Umbilical cord (tissue), 2 donors: Measurements from ENCODE around the gene IL25. TPM values are rescaled to one million over a fixed set of nuclear protein-coding genes. Genes with fewer than 3 reads are reported as not detected.
"Not testable (repeated sequence)": the region's sequence is repeated elsewhere in the genome, so short reads cannot be mapped to it uniquely, and the experiment has no call there.

Experiments used
- DNase-seq: peaks from one replicate; pipeline ENCODE4 v3.0.0-alpha.2; 2015; ENCODE audit warnings: low spot score
- total RNA-seq: library from RNA; depleted of rRNA; stranded (reverse); fragments of >200 nt; gene quantifications from one replicate; pipeline ENCODE4 v1.2.3, GENCODE V29; 2014; ENCODE audit warnings: low replicate concordance; ENCODE audit not compliant: insufficient read depth

The IL25 gene
- total RNA-seq, 1 donor from 2014 or later = not detected

DNA sequence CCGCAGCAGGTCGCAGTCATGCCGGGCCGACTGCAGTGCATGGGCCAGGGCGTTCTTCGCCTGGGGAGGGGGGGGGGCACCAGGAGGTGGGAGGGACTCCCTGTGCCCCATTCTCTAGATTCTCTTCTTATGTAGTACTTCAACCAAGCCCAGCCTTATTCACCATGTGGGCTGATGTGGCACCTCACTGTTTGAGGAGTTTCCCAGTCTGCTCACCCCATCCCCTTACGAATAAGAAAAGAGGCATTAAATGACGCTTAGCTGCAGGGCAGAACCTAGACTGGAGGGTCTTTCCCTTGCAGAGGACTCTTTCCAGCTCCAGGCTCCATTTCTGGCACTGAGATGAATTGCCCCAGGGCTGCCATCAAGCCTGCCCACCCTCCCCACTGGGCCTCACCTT, 16.4 kb downstream of the IL25 start:
- DNase-seq = no peak

DNA sequence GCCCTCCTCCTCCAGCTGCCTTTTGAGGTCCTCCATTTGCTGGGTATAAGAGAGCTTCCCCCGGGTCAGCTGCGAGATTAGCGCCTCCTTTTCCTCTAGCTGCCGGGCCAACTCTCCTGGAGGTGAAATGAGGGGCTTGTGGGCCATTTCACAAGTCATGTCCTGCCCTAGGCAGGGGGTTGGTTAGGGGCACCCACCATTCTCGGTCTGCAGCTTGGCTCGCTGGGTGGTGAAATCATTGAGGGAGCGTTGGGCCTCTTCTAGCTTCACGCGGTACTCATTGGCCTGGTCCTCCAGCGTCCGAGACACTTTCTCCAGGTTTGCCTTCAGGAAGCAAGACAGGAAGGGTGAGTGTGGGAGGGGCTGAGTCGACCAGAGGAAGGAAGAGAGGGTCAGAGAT, 16.8 kb downstream of the IL25 start:
- no peak for DNase-seq

DNA sequence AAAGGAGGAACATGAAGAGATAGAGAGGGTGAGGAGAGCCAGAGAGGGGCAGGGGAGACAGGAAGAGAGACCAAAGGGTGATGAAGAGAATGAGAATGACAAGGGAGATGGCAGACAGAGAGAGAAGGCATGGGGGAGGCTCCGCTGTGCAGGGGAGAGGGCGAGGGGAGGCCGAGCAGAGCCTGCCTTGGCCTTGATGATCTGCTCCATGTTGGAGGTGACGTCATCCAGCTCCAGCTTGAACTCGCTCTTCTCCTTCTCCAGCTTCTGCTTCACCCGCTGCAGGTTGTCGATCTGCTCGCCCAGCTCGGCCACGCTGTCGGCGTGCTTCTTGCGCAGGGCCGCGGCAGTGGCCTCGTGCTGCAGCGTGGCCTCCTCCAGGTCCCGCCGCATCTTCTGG, 17.3 kb downstream of the IL25 start:
- DNase-seq = not testable (repeated sequence)

DNA sequence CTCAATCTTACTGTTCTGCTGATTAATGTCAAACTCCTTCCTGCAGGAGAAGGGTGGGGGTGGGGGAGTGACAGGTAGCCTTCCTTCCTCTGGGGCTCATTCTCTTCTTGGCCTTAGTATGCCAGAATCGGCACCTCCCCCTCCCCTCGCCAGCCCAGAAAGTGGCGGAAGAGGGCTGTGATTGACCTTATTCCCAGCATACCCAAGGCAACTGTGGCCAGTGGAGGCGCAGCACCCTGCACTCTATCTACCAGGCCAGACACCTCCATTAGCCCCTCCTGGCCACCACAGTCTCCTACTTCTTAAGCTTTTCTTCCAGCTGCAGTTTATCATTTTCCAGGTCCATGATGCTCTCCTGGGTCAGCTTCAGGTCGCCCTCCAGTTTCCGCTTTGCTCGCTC, 20.0 kb downstream of the IL25 start:
- no peak for DNase-seq

DNA sequence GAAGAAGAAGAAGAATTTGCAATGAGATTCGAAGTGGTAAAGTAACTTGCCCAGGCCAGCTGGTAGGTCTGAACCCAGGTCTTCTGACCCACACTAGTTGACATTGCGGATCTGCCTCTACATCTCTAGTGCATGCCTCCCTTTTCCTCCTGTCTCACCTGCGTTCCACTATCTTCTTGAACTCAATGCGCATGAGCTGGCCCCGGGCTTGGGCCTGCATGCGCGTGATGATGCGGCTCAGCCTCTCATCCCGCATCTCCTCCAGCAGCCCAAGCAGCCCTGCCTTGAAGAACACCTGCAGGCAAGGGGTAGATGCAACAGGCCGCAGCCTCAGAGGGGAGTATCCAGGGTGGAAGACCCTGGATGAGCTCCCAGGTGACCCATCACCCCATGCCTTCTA, 23.5 kb downstream of the IL25 start:
- DNase-seq = no peak

DNA sequence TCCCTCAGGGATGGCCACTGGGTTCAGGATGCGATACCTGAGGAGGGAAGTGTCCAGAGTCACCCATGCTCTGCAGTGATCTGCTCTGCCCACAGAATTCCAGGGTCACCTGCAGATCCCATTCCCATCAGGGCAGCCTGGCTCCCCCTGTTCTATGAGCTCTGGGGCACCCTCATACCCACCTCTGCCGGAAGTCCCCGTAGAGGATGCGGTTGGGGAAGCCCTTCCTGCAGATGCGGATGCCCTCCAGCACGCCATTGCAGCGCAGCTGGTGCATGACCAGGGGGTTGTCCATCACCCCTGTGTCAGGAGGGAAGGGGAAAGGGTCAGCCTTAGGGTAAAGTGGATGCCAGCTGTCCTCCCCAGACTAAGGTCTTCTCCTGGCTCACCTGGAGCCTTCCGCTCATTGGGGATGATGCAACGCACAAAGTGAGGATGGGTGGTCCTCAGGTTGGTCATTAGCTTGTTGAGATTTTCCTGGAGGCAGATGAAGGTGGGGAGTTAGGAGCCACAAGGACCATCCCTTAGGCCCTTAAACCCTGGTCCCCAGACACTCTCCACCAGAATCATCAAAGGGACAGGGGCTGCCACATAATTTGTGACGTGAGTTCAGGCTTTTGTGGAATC, 24.3 kb downstream of the IL25 start:
- no peak for DNase-seq

DNA sequence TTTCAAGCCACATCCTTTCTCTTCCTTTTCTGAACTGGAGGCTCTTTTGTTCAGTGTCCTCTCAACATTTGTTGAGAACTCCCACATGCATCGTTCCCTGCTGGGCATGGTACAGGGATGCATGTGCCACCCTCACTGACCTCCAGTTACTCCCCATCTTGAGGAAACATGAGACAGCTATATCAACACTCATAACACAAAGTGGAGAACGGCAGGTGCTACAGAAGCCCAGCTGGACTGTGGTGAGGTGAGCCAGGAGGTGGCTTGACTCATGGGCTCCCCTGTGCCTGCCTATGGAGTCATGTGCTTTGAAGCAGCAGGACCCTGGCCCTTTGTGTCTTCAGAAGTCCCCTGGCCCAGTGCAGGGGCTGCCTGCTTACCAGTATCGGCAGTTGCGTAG, 25.7 kb downstream of the IL25 start:
- no peak for DNase-seq

DNA sequence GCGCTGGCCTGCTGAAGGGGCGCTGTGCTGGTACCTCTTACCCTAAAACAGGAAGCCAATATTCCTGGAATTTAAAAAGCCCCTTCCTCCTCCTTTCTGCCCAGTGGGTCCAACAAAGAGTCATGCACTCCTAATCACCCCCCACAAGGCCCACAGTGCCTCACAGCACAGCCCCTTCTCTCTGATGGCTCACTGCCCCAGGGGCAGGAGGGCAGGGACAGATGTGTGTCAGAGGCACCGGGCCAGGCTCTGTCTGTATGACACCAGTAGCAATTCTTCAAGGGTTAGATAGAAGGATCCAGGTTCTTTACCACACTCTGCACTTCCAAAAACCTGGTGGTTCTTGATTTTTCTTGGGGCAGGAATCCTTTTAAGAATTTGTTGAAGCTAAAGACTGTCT, 26.5 kb downstream of the IL25 start:
- DNase-seq = no peak

DNA sequence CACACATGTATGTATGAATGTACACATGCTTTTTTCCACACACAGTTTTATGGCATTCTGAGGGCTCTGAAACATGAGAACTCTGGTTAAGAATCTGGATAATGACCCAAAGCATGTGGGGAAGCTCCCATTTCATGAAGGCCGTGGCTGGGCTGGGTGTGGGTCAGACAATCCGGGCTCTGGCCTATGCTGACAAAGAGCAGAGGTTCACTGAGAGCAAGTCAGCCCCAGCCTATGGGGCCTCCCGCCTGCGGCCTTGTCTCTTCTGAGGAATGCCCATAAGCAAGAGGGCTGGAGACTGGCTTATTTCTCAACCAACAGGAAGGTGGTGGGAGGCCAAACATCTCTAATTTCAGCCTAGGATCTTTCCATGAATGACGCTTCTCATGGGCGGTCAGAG, 27.0 kb downstream of the IL25 start:
- DNase-seq = peak; percentile 93

DNA sequence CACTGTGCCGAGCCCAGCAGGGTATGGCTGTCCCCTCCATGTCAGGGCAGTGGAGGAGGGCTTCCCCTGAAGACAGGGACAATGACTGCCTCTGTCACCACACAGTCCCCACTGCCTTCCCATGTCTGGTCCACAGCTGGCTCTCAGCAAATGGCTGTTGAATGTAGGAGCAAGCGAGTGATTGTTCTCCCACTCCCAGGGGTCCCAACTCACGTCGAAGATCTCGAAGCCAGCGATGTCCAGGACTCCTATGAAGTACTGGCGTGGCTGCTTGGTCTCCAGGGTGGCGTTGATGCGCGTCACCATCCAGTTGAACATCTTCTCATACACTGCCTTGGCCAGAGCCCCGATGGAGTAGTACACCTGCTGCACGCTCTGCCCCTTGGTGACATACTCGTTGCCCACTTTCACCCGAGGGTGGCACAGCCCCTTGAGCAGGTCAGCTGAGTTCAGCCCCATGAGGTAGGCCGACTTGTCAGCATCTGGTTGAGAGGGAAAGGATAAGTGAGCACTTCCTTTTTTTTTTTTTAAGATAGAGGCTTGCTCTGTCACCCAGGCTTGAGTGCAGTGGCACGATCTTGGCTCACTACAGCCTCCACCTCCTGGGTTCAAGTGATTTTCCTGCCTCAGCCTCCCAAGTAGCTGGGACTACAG, 28.0 kb downstream of the IL25 start:
- not testable (repeated sequence) for DNase-seq

DNA sequence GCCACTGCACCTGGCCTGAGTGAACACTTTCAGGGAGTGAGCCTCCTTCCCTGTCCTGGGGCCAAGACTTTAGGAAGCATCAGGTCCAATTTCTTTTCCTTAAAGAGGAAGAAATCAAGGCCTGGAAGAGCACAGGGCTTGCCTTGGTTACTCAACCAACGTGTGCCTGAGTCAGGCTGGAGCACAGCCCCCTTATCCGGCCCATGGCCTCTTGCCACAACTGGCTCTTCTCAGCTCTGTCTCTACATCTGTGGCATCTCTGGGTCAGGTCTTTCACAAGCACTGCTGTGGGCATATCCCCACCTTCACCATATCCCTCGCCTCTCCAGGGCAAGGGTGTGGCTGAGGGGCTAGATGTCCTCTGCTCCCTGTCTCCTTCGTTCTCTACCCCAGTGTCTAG, 28.7 kb downstream of the IL25 start:
- DNase-seq = peak; percentile 18

DNA sequence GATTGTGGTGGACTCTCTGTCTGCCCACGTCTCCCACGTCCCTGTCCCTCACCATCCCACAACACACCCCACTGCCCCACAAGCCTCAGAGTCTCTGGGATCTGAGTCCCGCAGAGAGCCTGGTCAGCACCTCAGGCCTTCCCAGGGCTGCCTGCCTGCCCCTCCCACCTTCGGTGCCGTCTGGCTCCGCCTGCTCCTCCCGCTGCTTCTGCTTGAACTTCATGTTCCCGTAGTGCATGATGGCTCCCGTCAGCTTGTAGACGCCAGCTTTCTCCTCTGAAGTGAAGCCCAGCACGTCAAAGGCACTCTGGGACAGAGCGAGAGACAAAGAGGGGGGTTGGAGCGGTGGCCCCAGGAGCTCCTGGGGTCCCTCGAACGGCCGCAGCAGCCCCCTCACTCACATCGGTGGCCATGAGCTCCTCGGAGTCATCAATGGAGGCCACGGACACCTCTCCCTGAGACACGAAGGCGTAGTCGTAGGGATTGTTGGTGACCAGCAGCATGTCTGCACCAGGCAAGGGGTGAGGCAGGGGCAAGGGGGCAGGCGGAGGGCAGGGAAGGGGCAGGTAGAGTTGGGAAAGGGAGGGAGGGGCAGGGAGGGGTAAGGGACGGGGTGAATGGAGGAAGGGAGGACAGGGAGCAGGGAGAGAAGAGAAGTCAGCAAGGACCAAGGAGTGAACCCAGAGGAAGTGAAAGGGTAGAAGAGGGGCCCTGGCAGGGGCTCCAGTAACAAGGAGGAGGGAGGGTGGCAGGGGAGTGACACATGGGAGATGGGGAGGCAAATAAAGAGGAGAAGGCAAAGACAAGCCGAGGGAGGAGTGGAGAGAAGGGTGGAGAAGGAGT, 29.9 kb downstream of the IL25 start:
- DNase-seq = peak; percentile 19

DNA sequence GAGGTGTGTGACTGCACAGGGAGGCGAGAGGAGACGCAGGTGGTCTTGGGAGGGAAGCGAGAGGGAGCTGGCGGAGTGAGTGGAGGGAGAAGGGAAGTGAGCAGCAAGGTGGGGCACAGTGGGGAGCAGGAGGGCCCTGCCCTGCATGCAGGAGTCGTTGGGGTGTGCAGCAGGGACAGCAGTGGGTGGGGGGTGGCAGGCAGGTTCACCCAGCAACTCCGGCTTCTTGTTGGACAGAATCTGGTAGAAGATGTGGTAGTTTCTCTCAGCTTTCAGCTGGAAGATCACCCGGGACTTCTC, 30.5 kb downstream of the IL25 start:
- DNase-seq = no peak

DNA sequence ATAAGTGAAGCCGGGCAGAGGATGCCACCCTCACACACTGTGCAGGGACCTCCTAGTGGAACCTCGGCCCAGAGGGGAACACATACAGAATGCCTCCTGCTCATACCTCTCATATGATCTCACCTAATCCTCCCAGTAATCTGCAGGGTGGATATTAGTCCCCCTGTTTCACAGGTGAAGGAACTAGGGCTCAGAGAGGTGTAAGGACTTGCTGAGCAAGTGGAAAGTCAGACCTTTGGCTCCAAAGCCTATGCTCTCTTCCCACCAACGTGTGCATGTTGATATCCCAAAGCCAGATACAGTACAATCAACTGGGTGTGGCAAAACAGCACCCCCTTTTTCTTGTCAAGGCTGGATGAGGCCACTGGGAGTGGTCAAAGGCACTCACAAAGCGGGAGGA, 31.3 kb downstream of the IL25 start:
- DNase-seq = no peak

DNA sequence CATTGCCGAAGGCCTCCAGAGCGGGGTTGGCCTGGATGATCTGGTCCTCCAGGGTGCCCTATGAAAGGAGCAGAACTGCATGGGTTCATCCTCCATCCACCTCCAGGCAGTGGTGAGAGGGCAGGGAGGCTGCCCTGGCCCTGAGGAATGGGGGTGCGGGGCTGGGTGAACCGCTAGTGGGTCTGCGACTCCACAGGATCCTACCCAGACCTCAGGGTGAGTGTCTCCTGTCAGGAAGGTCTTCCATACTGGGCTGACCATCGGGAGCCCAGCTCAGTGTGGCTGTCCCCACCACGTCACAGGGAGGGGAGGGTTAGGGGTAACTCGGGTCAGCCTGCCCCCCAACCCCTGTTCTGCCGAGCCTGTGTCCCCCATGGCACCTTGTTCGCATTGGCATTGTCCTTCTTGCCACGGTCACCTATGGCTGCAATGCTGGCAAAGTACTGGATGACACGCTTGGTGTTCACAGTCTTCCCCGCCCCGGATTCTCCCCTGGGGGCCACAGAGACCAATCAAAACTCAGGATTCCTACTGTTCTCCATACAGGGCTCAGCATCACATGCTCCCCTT, 31.8 kb downstream of the IL25 start:
- no peak for DNase-seq

DNA sequence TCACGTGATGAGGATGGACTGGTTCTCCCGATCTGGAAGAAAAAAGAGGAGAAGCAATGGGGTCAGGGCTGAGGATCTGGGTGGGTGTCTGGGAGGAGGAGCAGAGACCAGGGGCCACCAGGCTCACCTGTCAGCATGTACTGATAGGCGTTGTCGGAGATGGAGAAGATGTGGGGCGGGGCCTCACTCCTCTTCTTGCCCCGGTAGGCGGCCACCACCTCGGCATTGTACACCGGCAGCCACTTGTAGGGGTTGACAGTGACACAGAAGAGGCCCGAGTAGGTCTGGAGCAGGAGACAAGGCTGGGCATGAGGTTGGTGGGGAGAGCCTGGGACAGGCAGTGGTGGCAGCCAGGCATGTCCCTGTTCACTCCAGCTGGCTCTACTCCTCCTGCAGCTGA, 32.5 kb downstream of the IL25 start:
- DNase-seq = no peak

DNA sequence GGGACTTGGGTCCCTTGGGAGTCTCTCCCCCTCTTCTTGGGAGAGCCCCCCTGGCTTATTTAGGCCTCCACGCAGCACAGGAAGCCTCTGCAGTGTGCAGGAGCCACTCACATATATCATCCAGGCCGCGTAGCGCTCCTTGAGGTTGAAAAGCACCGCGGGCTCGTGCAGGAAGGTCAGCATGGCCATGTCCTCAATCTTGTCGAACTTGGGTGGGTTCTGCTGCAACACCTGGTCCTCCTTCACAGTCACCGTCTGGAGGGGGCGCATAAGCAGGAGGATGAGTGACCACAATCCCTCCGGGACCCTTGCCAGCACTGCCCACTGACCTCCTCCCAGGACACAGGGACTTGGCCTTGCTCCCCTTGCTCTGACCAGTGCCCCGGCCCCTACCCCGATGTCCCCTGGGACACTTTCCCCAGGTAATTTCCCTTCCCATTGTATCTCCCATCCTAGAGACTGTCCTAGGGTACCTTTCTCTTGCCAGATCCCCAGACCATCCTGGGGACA, 33.0 kb downstream of the IL25 start:
- no peak for DNase-seq

DNA sequence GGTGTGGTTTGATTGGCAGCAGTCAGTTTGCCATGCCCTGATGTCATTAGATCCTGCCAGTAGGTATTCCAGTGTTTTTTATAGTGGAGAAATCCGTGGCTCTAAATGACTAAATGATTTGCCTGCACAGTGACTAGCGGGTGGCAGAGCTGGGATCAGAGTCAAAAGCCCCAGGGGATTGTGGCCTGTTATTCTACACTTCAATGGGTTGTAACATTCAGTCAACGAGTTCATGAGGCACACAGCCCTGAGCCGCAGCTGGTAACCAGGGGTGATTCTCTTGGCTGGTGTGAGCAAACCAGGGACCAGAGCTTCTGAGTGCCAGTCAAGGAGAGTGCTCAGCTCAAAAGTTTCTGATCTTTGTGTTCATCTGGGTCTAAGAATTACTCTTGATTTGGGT, 33.6 kb downstream of the IL25 start:
- no peak for DNase-seq

DNA sequence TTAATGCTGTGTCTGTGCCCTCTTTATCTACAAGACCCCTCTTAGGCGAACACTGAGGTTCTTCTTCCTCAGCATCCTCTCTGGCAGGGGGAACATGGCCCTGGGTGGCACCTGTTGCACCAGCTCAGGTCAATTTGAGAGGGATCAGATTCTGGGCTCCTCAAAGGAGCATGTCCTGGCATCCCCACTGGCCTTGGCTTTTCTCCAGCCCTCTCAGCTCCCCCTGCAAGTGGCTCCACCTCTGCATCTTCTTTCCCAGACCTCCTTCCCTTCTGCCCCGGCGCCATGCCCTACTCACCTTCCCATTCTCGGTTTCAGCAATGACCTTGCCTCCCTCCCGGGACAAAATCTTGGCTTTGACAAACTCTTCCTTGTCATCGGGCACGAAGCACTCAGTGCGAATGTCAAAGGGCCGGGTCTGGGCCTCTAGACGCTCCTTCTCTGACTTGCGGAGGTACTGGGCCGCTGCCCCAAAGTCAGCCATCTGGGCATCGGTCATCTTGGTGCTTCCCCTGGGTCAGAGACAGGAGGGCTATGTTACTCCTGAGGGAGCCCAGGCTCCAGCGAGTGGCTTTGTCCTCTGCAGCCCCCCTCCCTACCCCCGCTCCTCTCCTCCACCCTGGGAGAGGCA, 34.2 kb downstream of the IL25 start:
- no peak for DNase-seq

DNA sequence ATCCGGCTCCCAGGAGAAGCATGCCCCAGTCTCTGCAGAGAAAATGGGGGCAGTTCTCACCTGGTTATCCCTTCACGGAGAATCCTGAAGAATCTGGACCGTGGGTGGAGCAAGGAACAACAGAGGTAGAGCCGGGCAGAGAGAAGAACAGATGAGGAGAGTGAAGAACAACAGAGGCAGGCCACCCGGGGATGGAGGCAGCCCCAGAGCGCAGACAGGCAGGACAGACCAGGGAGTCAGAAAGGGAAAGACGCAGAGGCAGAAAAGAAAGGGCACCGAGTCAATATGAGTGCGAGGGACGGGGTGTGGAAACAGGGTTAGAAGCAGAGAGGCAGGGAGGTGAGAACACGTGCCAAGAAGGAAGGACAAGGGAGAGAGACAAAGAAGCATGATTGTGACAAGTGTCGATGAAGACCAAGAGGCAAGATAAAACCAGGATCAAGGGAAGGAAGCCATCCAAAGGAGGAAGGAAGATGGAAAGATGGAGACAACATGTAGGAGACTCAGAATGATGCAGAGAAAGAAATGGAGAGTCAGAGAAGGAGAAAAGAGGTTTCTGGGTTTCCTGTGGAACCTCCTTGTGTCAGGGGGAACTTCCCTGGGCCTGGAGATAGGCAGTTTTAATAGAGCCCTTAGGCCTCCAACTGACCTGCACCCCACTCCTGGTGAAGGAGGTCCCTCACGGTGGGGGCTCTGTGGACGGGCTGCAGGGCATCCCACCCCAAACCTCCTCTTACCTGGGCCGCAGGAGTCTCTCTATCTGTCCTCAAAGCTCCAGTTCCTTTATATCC, 35.1 kb downstream of the IL25 start, which contains the start of gene MYH6:
Gene MYH6 (minus strand): TSS at position 758 of the 791 bp plus-strand sequence. CDS start 1,050 bp downstream, outside the sequence.
- no peak for DNase-seq

DNA sequence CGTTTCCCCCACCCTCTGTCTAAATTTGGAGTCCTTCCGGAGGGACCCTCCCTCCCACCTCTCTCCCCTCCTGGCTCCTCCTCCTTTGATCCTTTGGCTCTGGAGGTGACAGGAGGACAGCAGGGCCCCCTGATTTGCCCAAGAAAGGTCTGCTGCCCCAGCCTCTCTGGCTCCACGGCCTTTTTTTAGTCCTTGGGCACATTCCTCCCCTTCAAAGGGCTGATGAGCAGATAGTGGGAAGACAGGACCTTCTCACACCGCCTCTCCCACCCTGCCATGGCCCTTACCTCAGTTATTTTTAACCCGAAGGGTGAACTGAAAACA, 35.7 kb downstream of the IL25 start:
- no peak for DNase-seq
